C4-2B (cell line): ENCODE results near the gene KIF13A.

Experiments
- H3K27ac ChIP-seq: fragments of 450-650 bp; 2 replicates; pipeline ENCODE4 v1.5.1; 2017
- CTCF ChIP-seq: fragments of 450-650 bp; conservative IDR thresholded peaks from 2 replicates; pipeline ENCODE4 v1.5.1; 2017; ENCODE audit warnings: mild to moderate bottlenecking
- ZFX ChIP-seq: fragments of 450-650 bp; IDR thresholded peaks from 2 replicates; pipeline ENCODE4 v1.6.1; 2017

KIF13A gene

GRCh38 chr6:17719323-17720041, 268.0 kb downstream of the KIF13A start:
- TF ChIP-seq ZFX = no peak
- no peak for TF ChIP-seq CTCF
- H3K27ac ChIP-seq = no peak overlapping the region

GRCh38 chr6:17716221-17716620, 271.2 kb downstream of the KIF13A start:
- H3K27ac ChIP-seq = no peak overlapping the region
- TF ChIP-seq ZFX (no peak), CTCF (no peak)

GRCh38 chr6:17714879-17715851, 272.3 kb downstream of the KIF13A start:
- TF ChIP-seq ZFX = no peak
- TF ChIP-seq CTCF = no peak
- no peak overlapping the region for H3K27ac ChIP-seq

GRCh38 chr6:17714177-17714576, 273.3 kb downstream of the KIF13A start:
- TF ChIP-seq ZFX (no peak), CTCF (no peak)
- no peak overlapping the region for H3K27ac ChIP-seq

GRCh38 chr6:17712576-17712975, 274.9 kb downstream of the KIF13A start:
- H3K27ac ChIP-seq = no peak overlapping the region
- TF ChIP-seq CTCF (no peak), ZFX (no peak)

GRCh38 chr6:17710331-17710730, 277.1 kb downstream of the KIF13A start:
- no peak overlapping the region for H3K27ac ChIP-seq
- no peak for TF ChIP-seq ZFX

GRCh38 chr6:17709476-17709875, 278.0 kb downstream of the KIF13A start:
- H3K27ac ChIP-seq = no peak overlapping the region
- TF ChIP-seq ZFX = no peak
- TF ChIP-seq CTCF = no peak
